Measurements from ENCODE around the gene PSMF1.
"Not testable (repeated sequence)": the region's sequence is repeated elsewhere in the genome, so short reads cannot be mapped to it uniquely, and the experiment has no call there.

Gene PSMF1

GRCh38 chr20:1122388-1123315, 4.2 kb downstream of the PSMF1 start:
- DNase-seq (ENCODE audit: low read depth): no peak

DNA sequence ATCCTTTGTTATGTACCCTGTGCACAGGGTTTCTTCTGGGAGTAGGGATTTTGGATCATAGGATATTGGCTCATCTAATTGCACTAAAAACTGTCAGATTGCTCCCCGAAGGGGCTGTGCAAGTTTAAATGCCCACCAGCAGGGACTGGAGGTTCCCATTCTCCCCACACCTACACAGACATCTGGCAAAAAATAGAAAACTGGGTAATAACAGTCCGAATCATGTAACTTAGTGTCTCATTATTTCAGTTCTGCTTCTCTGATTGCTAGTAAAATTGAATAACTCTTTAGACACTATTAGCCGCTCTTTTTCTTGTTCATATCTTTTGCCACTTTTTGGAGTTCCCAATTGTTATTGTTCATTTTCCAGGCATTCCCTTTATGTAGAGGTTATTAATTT, 5.3 kb downstream of the PSMF1 start:
- DNase-seq (ENCODE audit: low read depth): no peak

- DNase-seq (ENCODE audit: low read depth): no peak
Measured at GRCh38 chr20:1124421-1124820, 6.0 kb downstream of the PSMF1 start.

GRCh38 chr20:1125277-1125676, 6.9 kb downstream of the PSMF1 start:
- DNase-seq (ENCODE audit: low read depth): no peak

DNA sequence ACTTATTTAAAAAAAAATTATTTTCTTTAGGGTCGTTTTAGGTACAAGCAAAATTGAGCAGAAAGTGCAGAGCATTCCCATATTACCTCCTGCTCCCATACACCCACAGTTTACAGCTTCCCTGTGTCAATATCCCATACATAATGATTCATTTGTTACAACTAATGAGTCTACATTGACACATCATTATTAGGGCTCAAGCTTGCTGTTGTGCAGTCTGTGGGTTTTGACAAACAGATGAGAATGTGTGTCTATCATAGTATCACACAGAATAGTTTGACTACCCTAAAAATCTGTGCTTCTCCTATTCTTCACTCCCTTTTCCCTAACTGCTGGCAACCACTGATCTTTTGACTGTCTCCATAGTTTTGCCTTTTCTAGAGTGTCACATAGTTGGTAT, 9.4 kb downstream of the PSMF1 start:
- no peak for DNase-seq (ENCODE audit: low read depth)

- DNase-seq (ENCODE audit: low read depth): no peak
Measured at GRCh38 chr20:1130058-1130694, 11.8 kb downstream of the PSMF1 start.

- DNase-seq (ENCODE audit: low read depth): no peak
Measured at GRCh38 chr20:1130847-1131246, 12.4 kb downstream of the PSMF1 start.

- no peak for DNase-seq (ENCODE audit: low read depth)
Measured at GRCh38 chr20:1131354-1131753, 13.0 kb downstream of the PSMF1 start.

DNA sequence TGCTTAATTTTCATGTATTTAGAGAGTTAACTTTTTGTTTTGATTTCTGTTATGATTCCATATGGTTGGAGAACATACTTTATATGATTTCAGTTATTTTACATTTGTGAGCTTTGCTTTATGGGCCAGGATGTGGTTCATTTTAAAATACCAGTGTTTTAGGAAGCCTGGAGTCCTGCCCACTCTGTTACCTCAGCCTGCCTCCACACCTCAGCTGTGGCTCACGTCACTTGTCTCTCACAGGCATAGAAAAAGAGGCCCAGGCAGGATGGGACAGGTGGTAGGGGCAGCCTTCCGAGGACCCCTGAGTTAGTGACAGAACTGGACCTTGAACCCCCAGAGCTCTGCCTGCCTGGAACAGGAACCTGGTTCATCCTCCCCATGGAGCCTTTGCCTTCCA, 16.0 kb downstream of the PSMF1 start:
- DNase-seq (ENCODE audit: low read depth): no peak

GRCh38 chr20:1134836-1135235, 16.4 kb downstream of the PSMF1 start:
- no peak for DNase-seq (ENCODE audit: low read depth)

DNA sequence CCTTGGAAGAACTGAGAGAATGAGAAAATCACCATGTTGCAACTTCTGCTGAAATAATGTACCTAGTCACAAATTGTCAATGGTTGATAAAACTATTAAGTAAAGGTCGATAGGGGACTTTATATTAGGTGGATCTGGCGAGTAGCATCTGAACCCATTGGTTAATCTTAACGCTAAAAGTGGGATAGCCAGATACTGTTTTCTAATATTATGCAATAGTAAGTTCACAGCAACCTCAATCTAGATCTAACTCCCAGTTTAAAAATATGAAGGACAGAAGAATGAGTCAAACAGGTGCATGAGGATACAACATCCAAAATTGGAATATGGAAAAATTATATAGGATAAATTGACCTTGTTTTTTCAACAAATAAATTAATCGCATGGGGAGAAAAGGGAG, 18.8 kb downstream of the PSMF1 start:
- no peak for DNase-seq (ENCODE audit: low read depth)

- DNase-seq (ENCODE audit: low read depth): no peak
Measured at GRCh38 chr20:1144401-1145172, 26.2 kb downstream of the PSMF1 start.

GRCh38 chr20:1146957-1147356, 28.6 kb downstream of the PSMF1 start:
- no peak for DNase-seq (ENCODE audit: low read depth)

- DNase-seq (ENCODE audit: low read depth): not testable (repeated sequence)
Measured at GRCh38 chr20:1149812-1150211, 31.4 kb downstream of the PSMF1 start.

DNA sequence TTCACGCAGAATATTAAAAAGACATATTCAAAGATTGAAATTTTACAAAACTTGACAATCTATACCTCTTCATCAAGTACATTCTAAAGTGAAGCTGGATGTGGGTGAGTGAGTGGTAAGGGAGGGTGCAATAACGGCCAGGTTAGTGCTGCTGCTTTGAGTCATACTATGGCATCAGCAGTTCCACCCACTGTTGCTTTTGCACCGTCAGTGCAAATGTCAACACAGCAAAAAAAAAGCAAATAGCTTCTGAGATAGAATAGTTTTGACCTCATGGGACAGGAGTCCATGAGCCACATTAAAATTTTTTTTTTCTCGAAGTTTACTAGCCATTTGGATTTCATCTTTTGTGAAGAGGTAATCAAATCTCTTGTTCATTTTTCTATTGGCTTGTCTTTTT, 31.8 kb downstream of the PSMF1 start:
- no peak for DNase-seq (ENCODE audit: low read depth)

DNA sequence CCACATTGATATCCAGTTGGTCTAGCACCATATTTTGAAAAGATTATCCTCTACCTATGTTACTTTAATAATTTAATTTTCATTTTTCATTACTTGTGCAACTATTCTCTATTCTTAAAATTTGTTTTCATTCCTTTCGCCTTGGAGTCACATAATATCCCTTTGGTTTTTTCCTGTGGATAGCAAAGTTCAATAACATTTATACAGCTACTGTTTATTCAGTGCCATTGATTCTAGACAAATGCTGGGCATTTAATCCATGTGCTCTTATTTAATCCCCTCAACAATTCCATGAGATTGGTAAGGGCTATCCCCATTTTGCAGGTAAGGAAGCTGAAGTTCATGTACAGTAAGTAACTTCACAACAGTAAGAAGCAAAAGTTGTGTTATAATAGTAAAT, 32.6 kb downstream of the PSMF1 start:
- DNase-seq (ENCODE audit: low read depth): no peak

- DNase-seq (ENCODE audit: low read depth): no peak
Measured at GRCh38 chr20:1154226-1154625, 35.8 kb downstream of the PSMF1 start.

DNA sequence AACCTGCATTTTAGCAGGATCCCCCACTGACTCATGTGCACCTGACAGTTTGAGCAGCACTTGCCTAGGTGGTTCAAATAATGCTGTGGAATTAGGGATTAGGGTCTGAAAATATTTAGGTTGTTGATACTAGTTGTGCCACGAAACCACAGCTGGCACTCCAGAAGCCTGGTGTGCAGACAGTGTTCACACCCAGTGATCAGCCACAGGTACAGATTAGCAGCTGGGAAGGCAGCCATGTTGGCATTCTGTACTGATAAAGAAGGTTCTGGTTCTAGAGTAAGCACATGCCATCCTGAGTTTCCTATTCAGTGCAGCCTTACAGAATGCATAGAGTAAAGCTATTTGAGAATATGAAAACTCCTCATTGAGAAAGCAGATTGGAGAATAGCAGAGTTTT, 36.3 kb downstream of the PSMF1 start:
- no peak for DNase-seq (ENCODE audit: low read depth)

DNA sequence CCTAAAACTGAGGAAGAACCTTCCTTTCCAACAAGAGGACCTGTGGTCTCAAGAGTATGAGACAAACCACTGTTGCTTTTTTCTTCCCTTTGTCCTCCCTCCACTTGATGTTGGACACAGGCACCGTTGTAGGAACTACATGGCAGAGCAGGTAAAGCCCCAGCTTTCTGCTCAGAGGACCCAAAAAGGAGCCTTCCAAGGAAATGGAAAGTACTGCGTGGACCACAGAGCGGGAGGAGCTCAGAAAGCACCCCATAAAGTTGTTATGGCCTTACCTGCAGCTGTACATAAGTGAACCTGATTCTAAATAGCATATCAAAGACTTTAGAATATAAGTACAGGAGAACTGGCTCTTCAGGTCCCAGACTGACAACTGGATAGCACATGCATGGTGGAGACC, 36.9 kb downstream of the PSMF1 start:
- no peak for DNase-seq (ENCODE audit: low read depth)

- no peak for DNase-seq (ENCODE audit: low read depth)
Measured at GRCh38 chr20:1160496-1160895, 42.1 kb downstream of the PSMF1 start.

DNA sequence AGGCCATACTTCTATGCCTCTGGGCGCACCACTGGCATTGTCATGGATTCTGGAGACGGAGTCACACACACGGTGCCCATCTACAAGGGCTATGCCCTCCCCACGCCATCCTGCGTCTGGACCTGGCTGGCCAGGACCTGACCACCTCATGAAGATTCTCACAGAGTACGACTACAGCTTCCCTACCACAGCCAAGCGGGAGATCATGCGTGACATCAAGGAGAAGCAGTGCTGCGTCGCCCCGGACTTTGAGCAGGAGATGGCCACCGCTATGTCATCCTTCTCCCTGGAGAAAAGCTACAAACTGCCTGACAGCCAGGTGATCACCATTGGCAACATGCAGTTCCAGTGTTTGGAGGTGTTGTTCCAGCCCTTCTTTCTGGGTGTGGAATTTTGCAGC, 42.6 kb downstream of the PSMF1 start:
- no peak for DNase-seq (ENCODE audit: low read depth)

DNA sequence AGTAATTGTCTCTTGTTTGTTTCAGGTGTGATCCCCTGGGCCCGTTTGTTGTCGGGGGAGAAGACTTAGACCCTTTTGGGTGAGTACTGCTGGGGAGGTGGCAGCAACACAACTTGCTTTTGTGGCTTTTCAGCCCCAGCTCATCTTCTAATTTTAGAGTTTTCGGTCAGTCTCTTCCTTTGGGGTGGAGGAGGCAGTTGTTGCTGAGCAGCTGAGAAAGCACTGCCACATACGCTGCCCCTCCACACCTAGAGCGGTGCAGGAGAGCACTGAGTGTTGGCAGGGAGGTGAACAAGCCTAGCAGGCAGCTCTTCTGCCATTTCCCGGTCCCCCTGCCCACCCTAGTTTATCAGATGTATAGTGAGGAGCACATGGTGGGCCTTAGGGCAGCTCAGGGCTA, 44.7 kb downstream of the PSMF1 start:
- DNase-seq (ENCODE audit: low read depth): no peak

GRCh38 chr20:1163653-1164052, 45.3 kb downstream of the PSMF1 start:
- DNase-seq (ENCODE audit: low read depth): no peak
